Neural progenitor cell (in vitro differentiated cells): ENCODE measurements around the gene ERCC1. TPM values are rescaled to one million over a fixed set of nuclear protein-coding genes. Genes with fewer than 3 reads are reported as not detected.

Experiments used
- DNase-seq: peaks from one replicate; pipeline ENCODE4 v3.0.0-alpha.2; 2016; ENCODE audit warnings: low spot score
- H2AFZ ChIP-seq: fragments of 200-600 bp; sonication (generic); replicated peaks from 2 replicates; pipeline ENCODE4 v1.6.1; 2016; ENCODE audit warnings: antibody characterized with exemption
- H3F3A ChIP-seq: fragments of 200-600 bp; sonication (generic); 2 replicates; pipeline ENCODE4 v1.6.1; 2016; ENCODE audit warnings: antibody characterized with exemption, low read depth
- H3K27ac ChIP-seq: fragments of 200-600 bp; sonication (generic); 2 replicates; pipeline ENCODE4 v1.5.1; 2016; ENCODE audit warnings: mild to moderate bottlenecking
- H3K27me3 ChIP-seq: fragments of 200-600 bp; sonication (generic); 2 replicates; pipeline ENCODE4 v1.6.1; 2016; ENCODE audit warnings: mild to moderate bottlenecking, moderate library complexity
- H3K36me3 ChIP-seq: fragments of 200-600 bp; sonication (generic); 2 replicates; pipeline ENCODE4 v1.5.1; 2016
- H3K4me1 ChIP-seq: fragments of 200-600 bp; sonication (generic); 2 replicates; pipeline ENCODE4 v1.6.1; 2016; ENCODE audit warnings: mixed run types
- H3K4me2 ChIP-seq: fragments of 200-600 bp; sonication (generic); 2 replicates; pipeline ENCODE4 v1.6.1; 2016
- H3K4me3 ChIP-seq: fragments of 200-600 bp; sonication (generic); 2 replicates; pipeline ENCODE4 v1.5.1; 2016
- H3K79me2 ChIP-seq: fragments of 200-600 bp; sonication (generic); 2 replicates; pipeline ENCODE4 v1.6.1; 2016; ENCODE audit warnings: low read depth
- H3K9ac ChIP-seq: fragments of 200-600 bp; sonication (generic); 2 replicates; pipeline ENCODE4 v1.6.1; 2016
- H3K9me3 ChIP-seq: fragments of 200-600 bp; sonication (generic); 2 replicates; pipeline ENCODE4 v1.5.1; 2016; ENCODE audit warnings: low read depth
- H4K20me1 ChIP-seq: fragments of 200-600 bp; sonication (generic); 2 replicates; pipeline ENCODE4 v1.6.1; 2016; ENCODE audit warnings: low read depth
- H3K27ac Mint-ChIP-seq: 3 replicates; pipeline ENCODE4 v1.8.0; 2021; ENCODE audit warnings: mixed read lengths
- H3K27me3 Mint-ChIP-seq: 2 replicates; pipeline ENCODE4 v1.8.0; 2022; ENCODE audit warnings: low read depth, mild to moderate bottlenecking, inconsistent platforms, moderate library complexity, mixed read lengths; ENCODE audit not compliant: insufficient read depth
- H3K36me3 Mint-ChIP-seq: 3 replicates; pipeline ENCODE4 v1.8.0; 2021; ENCODE audit warnings: mixed read lengths
- H3K4me1 Mint-ChIP-seq: 3 replicates; pipeline ENCODE4 v1.8.0; 2021; ENCODE audit warnings: mixed read lengths
- H3K4me3 Mint-ChIP-seq: 3 replicates; pipeline ENCODE4 v1.8.0; 2021; ENCODE audit warnings: mild to moderate bottlenecking, moderate library complexity, mixed read lengths
- H3K9me3 Mint-ChIP-seq: 3 replicates; pipeline ENCODE4 v1.8.0; 2020; ENCODE audit warnings: mixed read lengths
- CTCF ChIP-seq: fragments of 200-600 bp; sonication (generic); IDR thresholded peaks from 2 replicates; pipeline ENCODE4 v1.5.1; 2017; ENCODE audit warnings: antibody characterized with exemption, mild to moderate bottlenecking
- EZH2 ChIP-seq: fragments of 200-600 bp; sonication (generic); IDR thresholded peaks from 2 replicates; pipeline ENCODE4 v1.6.1; 2017; ENCODE audit warnings: antibody characterized with exemption, mild to moderate bottlenecking, moderate library complexity
- EZH2phosphoT487 ChIP-seq: fragments of 200-600 bp; sonication (generic); IDR thresholded peaks from 2 replicates; pipeline ENCODE4 v1.6.1; 2017; ENCODE audit warnings: antibody characterized with exemption
- total RNA-seq: library from RNA; depleted of rRNA; stranded (reverse); fragments of >200 nt; gene quantifications from 2 replicates; pipeline ENCODE4 v1.2.3, GENCODE V29; 2015; ENCODE audit warnings: low replicate concordance

The ERCC1 gene
- total RNA-seq, 1 donor from 2014 or later = 46.0 TPM

- Histone ChIP-seq H2AFZ (no peak overlapping the region), H4K20me1 (peaks cover 8% of the 10 kb centered on the region), H3K4me3 (no peak overlapping the region), H3K79me2 (no peaks in the 10 kb centered on the region), H3K4me1 (peaks cover 3% of the 10 kb centered on the region), H3K27ac (no peak overlapping the region), H3K9me3 (no peaks in the 10 kb centered on the region), H3K4me2 (no peak overlapping the region), H3K9ac (no peak overlapping the region), H3F3A (peaks cover 21% of the 10 kb centered on the region), H3K36me3 (no peaks in the 10 kb centered on the region), H3K27me3 (peaks cover 21% of the 10 kb centered on the region)
- Mint-ChIP-seq H3K27ac (no peak overlapping the region), H3K4me3 (peak overlapping the region; percentile 43), H3K27me3 (peaks cover 11% of the 10 kb centered on the region), H3K9me3 (no peaks in the 10 kb centered on the region), H3K36me3 (no peaks in the 10 kb centered on the region), H3K4me1 (peaks cover 25% of the 10 kb centered on the region)
- no peak for TF ChIP-seq EZH2phosphoT487
- TF ChIP-seq CTCF = no peak
- TF ChIP-seq EZH2 = no peak
- DNase-seq = peak; percentile 32
Observed at GRCh38 chr19:45464852-45465441, 41.2 kb upstream of the ERCC1 start.

GRCh38 chr19:45464274-45464673, 40.6 kb upstream of the ERCC1 start:
- no peak for TF ChIP-seq CTCF
- no peak for TF ChIP-seq EZH2
- no peak for TF ChIP-seq EZH2phosphoT487
- no peaks in the 10 kb centered on the region for H3K9me3 ChIP-seq
- no peak overlapping the region for H2AFZ ChIP-seq
- H3K36me3 ChIP-seq = no peaks in the 10 kb centered on the region
- peaks cover 3% of the 10 kb centered on the region for H3K4me1 ChIP-seq
- Mint-ChIP-seq H3K4me1 (peaks cover 20% of the 10 kb centered on the region), H3K27me3 (peaks cover 14% of the 10 kb centered on the region), H3K36me3 (no peaks in the 10 kb centered on the region), H3K4me3 (no peak overlapping the region), H3K27ac (no peak overlapping the region), H3K9me3 (no peaks in the 10 kb centered on the region)
- H3K4me2 ChIP-seq = no peak overlapping the region
- H3K27me3 ChIP-seq = peaks cover 21% of the 10 kb centered on the region
- H3F3A ChIP-seq = peaks cover 17% of the 10 kb centered on the region
- H3K9ac ChIP-seq = no peak overlapping the region
- H4K20me1 ChIP-seq = peaks cover 8% of the 10 kb centered on the region
- H3K79me2 ChIP-seq = no peaks in the 10 kb centered on the region
- no peak overlapping the region for H3K27ac ChIP-seq
- no peak overlapping the region for H3K4me3 ChIP-seq
- no peak for DNase-seq

GRCh38 chr19:45463241-45463640, 39.5 kb upstream of the ERCC1 start:
- H3K27ac Mint-ChIP-seq = peak overlapping the region; percentile 22
- Histone ChIP-seq H3F3A (peaks cover 9% of the 10 kb centered on the region), H3K27me3 (peaks cover 18% of the 10 kb centered on the region), H3K36me3 (no peaks in the 10 kb centered on the region), H2AFZ (no peak overlapping the region), H4K20me1 (peaks cover 4% of the 10 kb centered on the region), H3K9ac (no peak overlapping the region), H3K4me2 (no peak overlapping the region), H3K27ac (no peak overlapping the region), H3K4me3 (no peak overlapping the region), H3K4me1 (peaks cover 3% of the 10 kb centered on the region), H3K79me2 (no peaks in the 10 kb centered on the region), H3K9me3 (no peaks in the 10 kb centered on the region)
- H3K36me3 Mint-ChIP-seq = no peaks in the 10 kb centered on the region
- peaks cover 16% of the 10 kb centered on the region for H3K4me1 Mint-ChIP-seq
- peaks cover 14% of the 10 kb centered on the region for H3K27me3 Mint-ChIP-seq
- no peaks in the 10 kb centered on the region for H3K9me3 Mint-ChIP-seq
- TF ChIP-seq CTCF (no peak), EZH2phosphoT487 (no peak), EZH2 (no peak)
- peak overlapping the region; percentile 61 for H3K4me3 Mint-ChIP-seq
- DNase-seq = no peak
